Fibroblast of the aortic adventitia (primary cell): Measurements from ENCODE around the gene SLC17A2. TPM values are rescaled to one million over a fixed set of nuclear protein-coding genes. Genes with fewer than 3 reads are reported as not detected.
A peak's percentile ranks its signal among the peaks of the same experiment; 100 is the strongest.

Experiments
- DNase-seq: peaks from one replicate; pipeline ENCODE4 v3.0.0-alpha.2; 2010; ENCODE audit warnings: low read depth
- H3K4me3 ChIP-seq: 2 replicates; pipeline ENCODE4 v1.5.1; 2011; ENCODE audit warnings: low read depth, mild to moderate bottlenecking, control low read depth, low read length, moderate library complexity
- total RNA-seq: library from RNA; depleted of rRNA; stranded (reverse); fragments of >200 nt; gene quantifications from 2 replicates; pipeline ENCODE4 v1.2.3, GENCODE V29; 2012; ENCODE audit warnings: low replicate concordance
- TF ChIP-seq, protein P1 (sequence below): IDR thresholded peaks from 2 replicates; pipeline ENCODE4 v1.5.1; 2011; ENCODE audit warnings: mild to moderate bottlenecking, low read length, control low read depth, inconsistent platforms; ENCODE audit not compliant: insufficient read depth

SLC17A2 gene
- total RNA-seq, 1 donor: 0.09 TPM

DNA sequence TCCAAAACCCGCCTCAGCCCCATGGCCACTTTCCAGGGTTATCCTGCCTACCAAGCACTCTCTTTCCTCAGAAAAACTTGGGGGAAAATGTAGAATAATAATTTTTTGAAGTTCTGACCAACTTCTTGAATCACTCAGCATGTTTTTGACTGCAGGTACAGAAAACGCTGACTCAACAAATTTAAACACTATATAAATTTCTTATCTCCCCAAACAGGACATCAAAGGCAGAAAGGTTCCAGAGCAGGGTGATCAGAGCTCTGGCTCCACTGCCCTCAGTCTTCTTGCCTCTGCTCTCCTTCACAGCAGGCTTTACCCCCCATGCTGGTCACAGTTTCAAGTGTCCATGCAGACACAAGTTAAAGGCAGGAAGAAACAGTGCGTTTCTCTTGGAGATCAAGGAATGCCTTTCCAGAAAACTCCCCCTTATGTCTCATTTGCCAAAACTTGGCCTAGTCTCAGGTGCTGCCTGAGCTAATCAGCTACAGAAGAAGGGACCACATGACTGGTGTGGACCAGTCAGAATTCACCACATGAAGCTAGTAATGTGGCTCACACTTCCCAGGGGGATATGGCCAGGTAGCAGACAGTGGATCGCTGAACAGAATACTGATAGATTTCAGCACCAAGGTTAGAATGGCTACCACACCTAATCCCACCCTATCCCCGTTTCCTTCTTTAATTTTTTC lies 32.1 kb downstream of the SLC17A2 start:
- no peak for DNase-seq
- TF ChIP-seq, protein P1, sequence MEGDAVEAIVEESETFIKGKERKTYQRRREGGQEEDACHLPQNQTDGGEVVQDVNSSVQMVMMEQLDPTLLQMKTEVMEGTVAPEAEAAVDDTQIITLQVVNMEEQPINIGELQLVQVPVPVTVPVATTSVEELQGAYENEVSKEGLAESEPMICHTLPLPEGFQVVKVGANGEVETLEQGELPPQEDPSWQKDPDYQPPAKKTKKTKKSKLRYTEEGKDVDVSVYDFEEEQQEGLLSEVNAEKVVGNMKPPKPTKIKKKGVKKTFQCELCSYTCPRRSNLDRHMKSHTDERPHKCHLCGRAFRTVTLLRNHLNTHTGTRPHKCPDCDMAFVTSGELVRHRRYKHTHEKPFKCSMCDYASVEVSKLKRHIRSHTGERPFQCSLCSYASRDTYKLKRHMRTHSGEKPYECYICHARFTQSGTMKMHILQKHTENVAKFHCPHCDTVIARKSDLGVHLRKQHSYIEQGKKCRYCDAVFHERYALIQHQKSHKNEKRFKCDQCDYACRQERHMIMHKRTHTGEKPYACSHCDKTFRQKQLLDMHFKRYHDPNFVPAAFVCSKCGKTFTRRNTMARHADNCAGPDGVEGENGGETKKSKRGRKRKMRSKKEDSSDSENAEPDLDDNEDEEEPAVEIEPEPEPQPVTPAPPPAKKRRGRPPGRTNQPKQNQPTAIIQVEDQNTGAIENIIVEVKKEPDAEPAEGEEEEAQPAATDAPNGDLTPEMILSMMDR: no peak
- no peak overlapping the region for H3K4me3 ChIP-seq

DNA sequence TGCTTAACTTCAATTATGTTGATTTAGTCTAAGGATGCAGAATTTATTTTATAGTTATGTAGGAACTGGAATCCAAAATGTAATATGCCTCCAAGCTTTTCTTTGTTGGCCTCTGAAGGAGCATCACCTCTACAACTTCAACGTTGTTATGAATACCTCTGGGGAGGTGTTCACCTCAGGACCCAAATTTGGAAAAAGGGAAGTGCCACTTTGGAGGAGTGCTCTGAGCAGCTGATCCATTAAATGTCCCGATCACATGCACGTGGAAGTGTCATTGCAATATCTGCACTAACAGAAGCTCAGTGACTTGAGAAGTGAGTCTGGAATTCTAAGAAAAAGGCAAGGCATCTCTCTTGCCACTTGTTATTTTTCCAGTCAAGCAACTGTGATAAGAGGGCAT lies 34.2 kb downstream of the SLC17A2 start:
- no peak overlapping the region for H3K4me3 ChIP-seq
- TF ChIP-seq, protein P1: no peak
- DNase-seq: no peak

DNA sequence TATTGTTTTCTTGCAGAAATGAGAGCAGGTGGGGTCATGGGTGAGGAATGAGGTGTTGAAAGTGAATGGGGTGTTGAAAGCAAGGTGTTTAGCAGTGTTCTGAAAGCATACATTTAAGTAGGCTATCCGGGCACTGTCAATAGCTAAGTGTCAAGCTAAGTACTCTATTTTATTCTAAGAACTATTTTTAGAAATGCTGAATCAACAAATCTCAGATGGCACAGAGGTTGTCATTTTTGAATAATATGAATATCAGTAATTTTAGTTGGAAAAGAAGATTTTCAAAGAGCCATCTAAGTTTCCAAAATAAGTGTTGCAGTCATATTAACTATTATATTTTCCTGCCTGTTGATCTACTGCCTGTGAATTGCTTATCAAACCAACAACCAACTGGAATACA lies 34.7 kb downstream of the SLC17A2 start:
- TF ChIP-seq, protein P1: no peak
- no peak overlapping the region for H3K4me3 ChIP-seq
- no peak for DNase-seq

DNA sequence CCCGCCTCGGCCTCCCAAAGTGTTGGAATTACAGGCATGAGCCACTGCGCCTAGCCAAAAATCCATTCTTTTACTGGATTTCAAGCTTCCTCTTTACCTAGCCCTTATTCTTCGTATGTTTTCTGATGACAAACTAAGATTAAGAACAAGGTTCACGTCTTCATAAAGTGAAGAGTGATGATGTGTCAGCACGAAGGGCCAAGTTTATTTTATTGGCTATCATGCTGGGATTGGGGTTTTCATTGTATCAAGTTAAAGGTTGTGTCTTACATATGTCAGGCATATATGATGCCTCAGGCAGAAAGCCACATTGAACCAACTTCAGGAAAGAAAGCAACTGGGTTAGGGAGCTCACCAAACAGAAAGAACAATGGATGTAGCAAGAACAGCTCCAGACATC lies 36.7 kb downstream of the SLC17A2 start:
- DNase-seq: no peak
- TF ChIP-seq, protein P1: no peak
- H3K4me3 ChIP-seq: no peak overlapping the region

DNA sequence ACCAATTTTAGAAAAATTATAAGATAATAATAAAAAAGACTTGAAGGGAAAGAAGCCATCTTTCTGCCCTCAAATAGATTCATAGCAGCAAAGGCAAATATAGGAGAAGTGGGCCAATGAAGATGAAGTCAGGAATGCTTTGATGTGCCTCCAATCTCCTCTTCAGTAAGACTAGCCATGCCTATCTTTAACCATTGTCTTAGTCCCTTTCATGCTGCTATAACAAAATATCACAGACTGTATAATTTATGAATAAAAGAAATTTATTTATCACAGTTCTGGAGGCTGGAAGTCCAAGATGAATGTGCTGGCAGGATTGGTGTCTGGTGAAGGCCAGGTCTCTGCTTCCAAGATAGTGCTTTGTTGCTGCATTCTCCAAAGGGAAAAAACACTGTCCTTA lies 37.6 kb downstream of the SLC17A2 start:
- TF ChIP-seq, protein P1: no peak
- DNase-seq: no peak
- no peak overlapping the region for H3K4me3 ChIP-seq

DNA sequence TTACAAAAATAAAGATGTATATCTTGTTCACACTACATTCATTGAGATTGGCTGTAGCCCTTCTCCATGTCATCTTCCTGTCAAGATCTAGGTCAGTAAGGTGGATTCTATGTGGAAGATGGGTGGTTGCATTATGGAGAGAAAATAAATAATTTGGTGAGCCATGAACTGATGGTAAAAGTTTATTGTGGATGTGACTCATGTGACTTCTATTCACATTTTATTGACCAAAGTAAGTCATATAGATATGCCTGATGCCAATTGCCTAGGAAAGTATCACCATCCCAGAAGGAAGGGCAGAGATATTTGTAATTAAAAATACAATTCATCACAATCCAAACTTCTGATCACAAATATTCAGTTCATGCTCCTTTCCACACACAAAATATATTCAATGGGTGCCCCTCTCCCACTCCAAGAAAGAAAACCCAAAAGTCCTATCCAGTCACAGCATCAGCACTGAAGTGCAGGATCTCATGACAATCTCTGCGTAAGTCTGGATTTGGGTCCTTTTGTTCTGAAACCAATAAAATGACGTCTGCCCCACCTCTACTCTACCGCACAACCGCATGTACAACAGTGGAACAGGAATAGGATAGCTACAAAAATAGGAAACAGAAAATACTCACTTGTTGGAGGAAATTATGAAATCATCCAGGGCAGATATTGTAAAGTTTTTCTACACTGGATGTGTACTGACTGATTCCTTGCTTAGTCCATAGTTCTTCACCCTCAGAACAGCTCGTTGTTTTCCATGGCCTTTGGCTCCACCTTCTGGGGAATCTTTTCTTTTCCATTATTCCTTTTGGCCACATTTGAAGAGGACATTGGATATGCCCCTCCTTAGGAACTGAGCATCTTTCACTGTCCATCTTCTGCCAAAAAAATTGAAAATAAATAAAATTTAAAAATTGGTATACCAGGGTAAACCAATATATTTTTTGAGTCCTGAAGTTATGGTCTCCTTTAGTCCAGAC lies 40.3 kb downstream of the SLC17A2 start:
- no peak overlapping the region for H3K4me3 ChIP-seq
- TF ChIP-seq, protein P1: peak; percentile 48
- DNase-seq: peak; percentile 66
